Activated CD4-positive, alpha-beta T cell treated with anti-CD3 and anti-CD28 coated beads, Interleukin-2, amount 10 ng/mL, durations not matched to agents 7 days and 5 days (primary cell): Measurements from ENCODE around the gene EIF2S3B. TPM values are rescaled to one million over a fixed set of nuclear protein-coding genes. Genes with fewer than 3 reads are reported as not detected.

Source experiments
- total RNA-seq, 2 experiments: library from RNA; stranded (reverse); gene quantifications; one replicate each; pipeline ENCODE4 v1.2.3, GENCODE V29; 2021

EIF2S3B gene
- total RNA-seq, 2 experiments from 2014 or later, result 0.97 to 1.0 TPM

Other genes with a start within 250 kb of the EIF2S3B start
- under 1 TPM in 1 of 2 experiments, not detected in 1; 0.27 TPM for gene KLRD1, start 198.0 kb upstream of the EIF2S3B start, total RNA-seq
- gene KLRK1, start 115.8 kb upstream of the EIF2S3B start, total RNA-seq, result under 1 TPM; 0.12 TPM
- not detected for gene KLRC4, start 96.1 kb upstream of the EIF2S3B start, total RNA-seq
- not detected for gene KLRC3, start 85.3 kb upstream of the EIF2S3B start, total RNA-seq
- gene KLRC2, start 69.9 kb upstream of the EIF2S3B start, total RNA-seq, result not detected
- not detected for gene KLRC1, start 52.5 kb upstream of the EIF2S3B start, total RNA-seq
- gene MAGOHB, start 107.7 kb downstream of the EIF2S3B start, total RNA-seq, result 10 to 100 TPM; 49.2 to 51.3 TPM
- under 1 TPM; 0.17 to 0.35 TPM for gene STYK1, start 168.2 kb downstream of the EIF2S3B start, total RNA-seq
- gene YBX3, start 217.4 kb downstream of the EIF2S3B start, total RNA-seq, result 10 to 100 TPM; 27.1 to 31.4 TPM